NCI-H2081 (cell line): ENCODE data around the gene NTN5.
"Not testable (repeated sequence)": the region's sequence is repeated elsewhere in the genome, so short reads cannot be mapped to it uniquely, and the experiment has no call there.

Source experiments
- DNase-seq, 2 experiments: peaks; one replicate each; lab custom pipeline; 2025; lab: John Stamatoyannopoulos, UW

NTN5 gene

GRCh38 chr19:48644355-48644754 lies 28.5 kb downstream of the NTN5 start:
- DNase-seq = no peak

GRCh38 chr19:48642862-48643261 lies 30.0 kb downstream of the NTN5 start:
- DNase-seq = no peak

GRCh38 chr19:48641850-48642249 lies 31.0 kb downstream of the NTN5 start:
- DNase-seq = no peak

GRCh38 chr19:48639483-48640375 lies 33.1 kb downstream of the NTN5 start:
- no peak for DNase-seq

- no peak for DNase-seq
Measured at GRCh38 chr19:48638831-48639381, 33.9 kb downstream of the NTN5 start.

GRCh38 chr19:48637948-48638830 lies 34.6 kb downstream of the NTN5 start:
- peak; percentile 77 to 81 for DNase-seq

- peak; percentile 99 for DNase-seq
Measured at GRCh38 chr19:48637449-48637947, 35.3 kb downstream of the NTN5 start.

GRCh38 chr19:48636859-48637448 lies 35.9 kb downstream of the NTN5 start, which contains the start of gene DBP:
TSS of gene DBP (minus strand) at chr19:48637379. CDS start at chr19:48636994, 385 bp downstream.
- no peak for DNase-seq

- DNase-seq = no peak
Measured at GRCh38 chr19:48635966-48636858, 36.6 kb downstream of the NTN5 start.

- DNase-seq = peak; percentile 64 to 73
Measured at GRCh38 chr19:48635263-48635965, 37.4 kb downstream of the NTN5 start.

GRCh38 chr19:48634424-48635262 lies 38.2 kb downstream of the NTN5 start:
- peak; percentile 96 to 97 for DNase-seq

- no peak for DNase-seq
Measured at GRCh38 chr19:48634036-48634342, 38.8 kb downstream of the NTN5 start.

GRCh38 chr19:48633148-48634035 lies 39.4 kb downstream of the NTN5 start:
- DNase-seq = no peak

GRCh38 chr19:48632692-48633147 lies 40.1 kb downstream of the NTN5 start:
- no peak for DNase-seq

- not testable (repeated sequence) for DNase-seq
Measured at GRCh38 chr19:48632286-48632685, 40.5 kb downstream of the NTN5 start.

GRCh38 chr19:48631225-48631624 lies 41.6 kb downstream of the NTN5 start:
- DNase-seq = no peak

- DNase-seq = no peak
Measured at GRCh38 chr19:48630296-48631063, 42.3 kb downstream of the NTN5 start.
